ENCODE data around the gene CPEB3. TPM values are rescaled to one million over a fixed set of nuclear protein-coding genes. Genes with fewer than 3 reads are reported as not detected.
A peak's percentile ranks its signal among the peaks of the same experiment; 100 is the strongest.

The CPEB3 gene
- total RNA-seq, 1 donor from 2014 or later: 3.0 TPM

GRCh38 chr10:92156874-92157773 is 133.8 kb downstream of the CPEB3 start:
- H3K27me3 Mint-ChIP-seq (ENCODE audit: low read depth): no peaks in the 10 kb centered on the region
- H3K27ac Mint-ChIP-seq: peak overlapping the region; percentile 70
- no peak for TF ChIP-seq CTCF (IDR thresholded peaks at IDR 0.05; ENCODE audit: unreplicated experiment)
- peaks cover 18% of the 10 kb centered on the region for H3K4me1 Mint-ChIP-seq
- DNase-seq (ENCODE audit: low spot score in 2 of 2, unreplicated experiment in 2 of 2): no peak
- peak overlapping the region; percentile 34 for H3K4me3 Mint-ChIP-seq
- H3K9me3 Mint-ChIP-seq: no peaks in the 10 kb centered on the region
- no peaks in the 10 kb centered on the region for H3K36me3 Mint-ChIP-seq

- Mint-ChIP-seq H3K9me3 (no peaks in the 10 kb centered on the region), H3K27me3 (ENCODE audit: low read depth) (no peaks in the 10 kb centered on the region), H3K36me3 (no peaks in the 10 kb centered on the region), H3K27ac (no peak overlapping the region), H3K4me1 (peaks cover 6% of the 10 kb centered on the region), H3K4me3 (no peak overlapping the region)
- DNase-seq (ENCODE audit: low spot score in 2 of 2, unreplicated experiment in 2 of 2): no peak
- no peak for TF ChIP-seq CTCF (IDR thresholded peaks at IDR 0.05; ENCODE audit: unreplicated experiment)
These were observed 140.1 kb downstream of the CPEB3 start for GRCh38 chr10:92150823-92151222.

- Mint-ChIP-seq H3K27me3 (ENCODE audit: low read depth) (no peaks in the 10 kb centered on the region), H3K4me1 (peaks cover 6% of the 10 kb centered on the region), H3K9me3 (no peaks in the 10 kb centered on the region), H3K27ac (no peak overlapping the region), H3K36me3 (no peaks in the 10 kb centered on the region), H3K4me3 (no peak overlapping the region)
- no peak for TF ChIP-seq CTCF (IDR thresholded peaks at IDR 0.05; ENCODE audit: unreplicated experiment)
- no peak for DNase-seq (ENCODE audit: low spot score in 2 of 2, unreplicated experiment in 2 of 2)
These were observed 141.6 kb downstream of the CPEB3 start for GRCh38 chr10:92149261-92149660.

GRCh38 chr10:92146781-92147180 is 144.1 kb downstream of the CPEB3 start:
- Mint-ChIP-seq H3K27ac (no peak overlapping the region), H3K4me1 (peaks cover 5% of the 10 kb centered on the region), H3K36me3 (peaks cover 1% of the 10 kb centered on the region), H3K27me3 (ENCODE audit: low read depth) (no peaks in the 10 kb centered on the region), H3K9me3 (no peaks in the 10 kb centered on the region), H3K4me3 (no peak overlapping the region)
- no peak for DNase-seq (ENCODE audit: low spot score in 2 of 2, unreplicated experiment in 2 of 2)
- no peak for TF ChIP-seq CTCF (IDR thresholded peaks at IDR 0.05; ENCODE audit: unreplicated experiment)

- Mint-ChIP-seq H3K4me3 (no peak overlapping the region), H3K36me3 (peaks cover 1% of the 10 kb centered on the region), H3K27ac (no peak overlapping the region), H3K4me1 (peaks cover 3% of the 10 kb centered on the region), H3K9me3 (no peaks in the 10 kb centered on the region), H3K27me3 (ENCODE audit: low read depth) (no peaks in the 10 kb centered on the region)
- no peak for TF ChIP-seq CTCF (IDR thresholded peaks at IDR 0.05; ENCODE audit: unreplicated experiment)
- DNase-seq (ENCODE audit: low spot score in 2 of 2, unreplicated experiment in 2 of 2): no peak
These were observed 144.8 kb downstream of the CPEB3 start for GRCh38 chr10:92146107-92146506.

Data from mesothelial cell of epicardium (in vitro differentiated cells).